OCI-LY7 (cell line): ENCODE data around the gene CAP2. TPM values are rescaled to one million over a fixed set of nuclear protein-coding genes. Genes with fewer than 3 reads are reported as not detected.

ENCODE experiments used
- BruUV-seq: library from RNA; stranded (reverse); fragments of 400-500 nt; replicated peaks from 2 replicates; lab custom pipeline; 2021; lab: Mats Ljungman, UMichigan
- CTCF ChIA-PET: fragments of 300-600 bp; sonication (Branson Sonifier 250); formaldehyde crosslinking; loops from one replicate; lab custom pipeline; 2022; ENCODE audit warnings: antibody characterized with exemption; ENCODE audit not compliant: unreplicated experiment; lab: Charles Lee
- POLR2A ChIA-PET: fragments of 300-600 bp; sonication (Branson Sonifier 250); formaldehyde crosslinking; loops from one replicate; lab custom pipeline; 2022; ENCODE audit warnings: antibody characterized with exemption; lab: Charles Lee
- DNase-seq: peaks from one replicate; pipeline ENCODE4 v3.0.0-alpha.2; 2015; ENCODE audit warnings: low spot score
- H2AFZ ChIP-seq: fragments of 200-600 bp; sonication (generic), shearing (Covaris generic); 2 replicates; pipeline ENCODE4 v1.6.1; 2014; ENCODE audit warnings: mild to moderate bottlenecking, antibody characterized with exemption, low read length, moderate library complexity
- H3K27ac ChIP-seq: fragments of 200-600 bp; sonication (generic); 2 replicates; pipeline ENCODE4 v1.5.1; 2014; ENCODE audit warnings: mixed run types, low read depth, mild to moderate bottlenecking, moderate library complexity, low read length, inconsistent platforms; ENCODE audit not compliant: poor library complexity, severe bottlenecking
- H3K36me3 ChIP-seq: fragments of 200-600 bp; sonication (generic); 2 replicates; pipeline ENCODE4 v1.6.1; 2014; ENCODE audit warnings: mild to moderate bottlenecking, antibody characterized with exemption, low read length, moderate library complexity, mixed read lengths; ENCODE audit not compliant: insufficient read depth
- H3K4me1 ChIP-seq: fragments of 200-600 bp; sonication (generic); 2 replicates; pipeline ENCODE4 v1.5.1; 2014; ENCODE audit warnings: mild to moderate bottlenecking, low read length; ENCODE audit not compliant: insufficient read depth, poor library complexity, severe bottlenecking
- H3K4me2 ChIP-seq: fragments of 200-600 bp; sonication (generic); 2 replicates; pipeline ENCODE4 v1.6.1; 2014; ENCODE audit warnings: mild to moderate bottlenecking, low read length
- H3K4me3 ChIP-seq: fragments of 200-600 bp; sonication (generic); 2 replicates; pipeline ENCODE4 v1.5.1; 2014; ENCODE audit warnings: mild to moderate bottlenecking, low read depth, low read length; ENCODE audit not compliant: poor library complexity, severe bottlenecking
- H3K79me2 ChIP-seq: fragments of 200-600 bp; sonication (generic); 2 replicates; pipeline ENCODE4 v1.6.1; 2016; ENCODE audit warnings: low read depth, mild to moderate bottlenecking, low read length, moderate library complexity, mixed read lengths; ENCODE audit not compliant: insufficient read depth
- H3K9me2 ChIP-seq: fragments of 200-600 bp; sonication (generic); 2 replicates; pipeline ENCODE4 v1.6.1; 2016; ENCODE audit warnings: mild to moderate bottlenecking, low read length, mixed read lengths; ENCODE audit not compliant: insufficient read depth
- H3K9me3 ChIP-seq: fragments of 200-600 bp; sonication (generic); 2 replicates; pipeline ENCODE4 v1.6.1; 2014; ENCODE audit warnings: mild to moderate bottlenecking, mixed run types, low read length, mixed read lengths
- H4K20me1 ChIP-seq: fragments of 200-600 bp; sonication (generic); 2 replicates; pipeline ENCODE4 v1.6.1; 2014; ENCODE audit warnings: mild to moderate bottlenecking, antibody characterized with exemption, low read length, moderate library complexity, mixed read lengths; ENCODE audit not compliant: insufficient read depth
- CTCF ChIP-seq: fragments of 200-600 bp; sonication (generic); conservative IDR thresholded peaks from 2 replicates; pipeline ENCODE4 v1.5.1; 2014; ENCODE audit warnings: mild to moderate bottlenecking, antibody characterized with exemption, low read length, moderate library complexity, mixed read lengths
- EZH2phosphoT487 ChIP-seq: fragments of 200-600 bp; sonication (generic); IDR thresholded peaks from 2 replicates; pipeline ENCODE4 v1.6.1; 2018; ENCODE audit warnings: low read depth, borderline replicate concordance, mild to moderate bottlenecking, mixed run types, antibody characterized with exemption, low read length, moderate library complexity, mixed read lengths
- intact Hi-C: fragments of 100-400 bp; cut with micrococcal nuclease; formaldehyde crosslinking; loops from one replicate; pipeline ENCODE4 v1.10.0; 2022; ENCODE audit not compliant: unreplicated experiment
- total RNA-seq, 2 experiments: library from RNA; depleted of rRNA in 1 of 2; stranded (reverse); fragments of >200 nt in 1 of 2; shearing (Covaris generic) in 1 of 2; gene quantifications; 2 replicates each; pipeline ENCODE4 v1.2.3, GENCODE V29; 2014 to 2022

Gene CAP2
- total RNA-seq, 2 experiments from 2014 or later: not detected

- Histone ChIP-seq H3K9me2 (no peaks in the 10 kb centered on the region), H3K79me2 (no peaks in the 10 kb centered on the region), H4K20me1 (no peaks in the 10 kb centered on the region), H3K27ac (no peak overlapping the region), H3K36me3 (no peaks in the 10 kb centered on the region), H3K4me3 (no peak overlapping the region), H3K4me2 (no peak overlapping the region), H2AFZ (no peak overlapping the region), H3K9me3 (no peaks in the 10 kb centered on the region), H3K4me1 (no peaks in the 10 kb centered on the region)
- BruUV-seq: no TSS peak
- no peak for TF ChIP-seq CTCF
- no peak for TF ChIP-seq EZH2phosphoT487
- ChIA-PET POLR2A (interaction anchor here (0.6 kb wide), 1 partner anchor 385 kb away, joined by 6 read pairs; no protein-coding TSS in a partner anchor), CTCF (no interaction called here)
- DNase-seq: no peak
- intact Hi-C loops: no loop called here
These were observed 109.7 kb downstream of the CAP2 start for GRCh38 chr6:17503051-17503450.

GRCh38 chr6:17504005-17504404 lies 110.6 kb downstream of the CAP2 start:
- BruUV-seq: no TSS peak
- TF ChIP-seq CTCF (no peak), EZH2phosphoT487 (no peak)
- Histone ChIP-seq H3K9me2 (no peaks in the 10 kb centered on the region), H3K9me3 (no peaks in the 10 kb centered on the region), H3K4me2 (no peak overlapping the region), H2AFZ (no peak overlapping the region), H3K4me3 (no peak overlapping the region), H4K20me1 (no peaks in the 10 kb centered on the region), H3K79me2 (no peaks in the 10 kb centered on the region), H3K36me3 (no peaks in the 10 kb centered on the region), H3K4me1 (no peaks in the 10 kb centered on the region), H3K27ac (no peak overlapping the region)
- no peak for DNase-seq
- POLR2A ChIA-PET: interaction anchor here (1.6 kb wide), 1 partner anchor 12 kb away, joined by 5 read pairs; no protein-coding TSS in a partner anchor
- intact Hi-C loops: no loop called here
- CTCF ChIA-PET: no interaction called here

GRCh38 chr6:17505062-17505476 lies 111.7 kb downstream of the CAP2 start:
- H4K20me1 ChIP-seq: no peaks in the 10 kb centered on the region
- POLR2A ChIA-PET: interaction anchor here (1.0 to 1.6 kb wide), 3 partner anchors 10 to 239 kb away, joined by 3 to 5 read pairs (median 4); no protein-coding TSS in a partner anchor
- H3K9me3 ChIP-seq: no peaks in the 10 kb centered on the region
- no peak overlapping the region for H3K4me2 ChIP-seq
- TF ChIP-seq EZH2phosphoT487 (no peak), CTCF (peak; percentile 70)
- DNase-seq: peak; percentile 9
- CTCF ChIA-PET: no interaction called here
- BruUV-seq: no TSS peak
- H3K4me3 ChIP-seq: no peak overlapping the region
- H3K4me1 ChIP-seq: no peaks in the 10 kb centered on the region
- intact Hi-C loops: no loop called here
- no peaks in the 10 kb centered on the region for H3K36me3 ChIP-seq
- H3K79me2 ChIP-seq: no peaks in the 10 kb centered on the region
- H3K27ac ChIP-seq: no peak overlapping the region
- no peak overlapping the region for H2AFZ ChIP-seq
- H3K9me2 ChIP-seq: no peaks in the 10 kb centered on the region
